ENCODE results near the gene COL4A2.
"Not testable (repeated sequence)": the region's sequence is repeated elsewhere in the genome, so short reads cannot be mapped to it uniquely, and the experiment has no call there.

COL4A2 gene

GRCh38 chr13:110379905-110380341 lies 72.8 kb downstream of the COL4A2 start:
- DNase-seq (ENCODE audit: low read depth, low spot score) = no peak

GRCh38 chr13:110380359-110381028 lies 73.4 kb downstream of the COL4A2 start:
- no peak for DNase-seq (ENCODE audit: low read depth, low spot score)

GRCh38 chr13:110381029-110381360 lies 73.9 kb downstream of the COL4A2 start:
- DNase-seq (ENCODE audit: low read depth, low spot score) = no peak

- no peak for DNase-seq (ENCODE audit: low read depth, low spot score)
Observed at GRCh38 chr13:110382229-110382628, 75.1 kb downstream of the COL4A2 start.

- DNase-seq (ENCODE audit: low read depth, low spot score) = no peak
Observed at GRCh38 chr13:110382830-110383229, 75.7 kb downstream of the COL4A2 start.

- no peak for DNase-seq (ENCODE audit: low read depth, low spot score)
Observed at GRCh38 chr13:110387451-110388107, 80.5 kb downstream of the COL4A2 start.

- no peak for DNase-seq (ENCODE audit: low read depth, low spot score)
Observed at GRCh38 chr13:110388108-110388943, 81.2 kb downstream of the COL4A2 start.

GRCh38 chr13:110390567-110390966 lies 83.5 kb downstream of the COL4A2 start:
- no peak for DNase-seq (ENCODE audit: low read depth, low spot score)

GRCh38 chr13:110391273-110391672 lies 84.2 kb downstream of the COL4A2 start:
- no peak for DNase-seq (ENCODE audit: low read depth, low spot score)

GRCh38 chr13:110392510-110393240 lies 85.6 kb downstream of the COL4A2 start:
- no peak for DNase-seq (ENCODE audit: low read depth, low spot score)

- no peak for DNase-seq (ENCODE audit: low read depth, low spot score)
Observed at GRCh38 chr13:110393761-110394160, 86.7 kb downstream of the COL4A2 start.

GRCh38 chr13:110394371-110394841 lies 87.3 kb downstream of the COL4A2 start:
- DNase-seq (ENCODE audit: low read depth, low spot score) = no peak

- DNase-seq (ENCODE audit: low read depth, low spot score) = not testable (repeated sequence)
Observed at GRCh38 chr13:110395616-110396015, 88.5 kb downstream of the COL4A2 start.

GRCh38 chr13:110396476-110396875 lies 89.4 kb downstream of the COL4A2 start:
- no peak for DNase-seq (ENCODE audit: low read depth, low spot score)

- peak; percentile 89 for DNase-seq (ENCODE audit: low read depth, low spot score)
Observed at GRCh38 chr13:110396913-110397381, 89.9 kb downstream of the COL4A2 start.

- no peak for DNase-seq (ENCODE audit: low read depth, low spot score)
Observed at GRCh38 chr13:110397436-110398115, 90.5 kb downstream of the COL4A2 start.

GRCh38 chr13:110398564-110399507 lies 91.8 kb downstream of the COL4A2 start:
- no peak for DNase-seq (ENCODE audit: low read depth, low spot score)

GRCh38 chr13:110399801-110400200 lies 92.7 kb downstream of the COL4A2 start:
- no peak for DNase-seq (ENCODE audit: low read depth, low spot score)

- no peak for DNase-seq (ENCODE audit: low read depth, low spot score)
Observed at GRCh38 chr13:110400786-110401533, 93.9 kb downstream of the COL4A2 start.
